ENCODE measurements around the gene ZBTB7B. TPM values are rescaled to one million over a fixed set of nuclear protein-coding genes. Genes with fewer than 3 reads are reported as not detected.
A peak's percentile ranks its signal among the peaks of the same experiment; 100 is the strongest.

The ZBTB7B gene
- total and polyA plus RNA-seq, 9 of the 15 experiments (the other 6 are each of a cell fraction or from before 2014, with no cell fraction given): 0.04 to 46.5 (median 15.2) TPM

GRCh38 chr1:154955718-154956543 is 46.7 kb upstream of the ZBTB7B start, which contains the start of gene PBXIP1 (continued):
- TF ChIP-seq USF1 (CRISPR knock-in tag; IDR thresholded peaks at IDR 0.05) (peak; percentile 85), NR2C2 (CRISPR knock-in tag; IDR thresholded peaks at IDR 0.05) (peak; percentile 25; the same call in 1 of the 2 replicates), NR2C2 (tag; IDR thresholded peaks at IDR 0.05) (no peak), NFYB (IDR thresholded peaks at IDR 0.05; ENCODE audit: extremely low read depth, insufficient read length) (peak; percentile 50), SUPT5H (IDR thresholded peaks at IDR 0.05) (no peak), RAD21 (CRISPR knock-in tag; conservative IDR thresholded peaks at IDR 0.05 in 1 of 2, IDR thresholded peaks at IDR 0.05 in 1 of 2) (peak; percentile 23 to 40; a peak in 2 of 4 replicates), NCOA4 (IDR thresholded peaks at IDR 0.05; ENCODE audit: partially characterized antibody) (no peak), ZNF253 (CRISPR knock-in tag; conservative IDR thresholded peaks at IDR 0.05) (no peak), BRD9 (IDR thresholded peaks at IDR 0.05; ENCODE audit: low read depth, partially characterized antibody) (peak; percentile 56), CREM (IDR thresholded peaks at IDR 0.05; ENCODE audit: low read depth) (no peak), SNIP1 (IDR thresholded peaks at IDR 0.05; ENCODE audit: low read depth) (no peak), PKNOX1 (IDR thresholded peaks at IDR 0.05) (peak; percentile 29; the same call in 1 of the 2 replicates), RAD51 (IDR thresholded peaks at IDR 0.05; ENCODE audit: borderline replicate concordance, low read depth) (peak; percentile 93), ZBTB26 (CRISPR knock-in tag; IDR thresholded peaks at IDR 0.05) (0 out of 2 replicates have a peak, but pooled peaks have one; percentile 2), ZFP91 (CRISPR knock-in tag; IDR thresholded peaks at IDR 0.05) (no peak), UBTF (IDR thresholded peaks at IDR 0.05; ENCODE audit: borderline replicate concordance in 1 of 2, low read depth in 2 of 2, low read length in 2 of 2) (no peak), HMBOX1 (IDR thresholded peaks at IDR 0.05) (peak; percentile 27; the same call in 1 of the 2 replicates), PHF8 (IDR thresholded peaks at IDR 0.05; ENCODE audit: borderline replicate concordance, low read length) (peak; percentile 42; the same call in 1 of the 2 replicates), TBL1XR1 (IDR thresholded peaks at IDR 0.05; ENCODE audit: low read length in 2 of 2) (no peak)

Measured in K562 (cell line).